NB4 (cell line): Measurements from ENCODE around the gene COPS4.

Experiments
- CTCF ChIP-seq: IDR thresholded peaks from one replicate; pipeline ENCODE4 v1.5.1; 2012; ENCODE audit warnings: low read depth, low read length
- MYC ChIP-seq: IDR thresholded peaks from 2 replicates; pipeline ENCODE4 v1.6.1; 2011; ENCODE audit warnings: low read depth, low read length
- POLR2A ChIP-seq: IDR thresholded peaks from 2 replicates; pipeline ENCODE4 v1.6.1; 2011; ENCODE audit warnings: mild to moderate bottlenecking; ENCODE audit not compliant: insufficient read length; ENCODE audit errors: extremely low read depth
- TF ChIP-seq, protein P1 (sequence below): IDR thresholded peaks from 2 replicates; pipeline ENCODE4 v1.6.1; 2011; ENCODE audit warnings: low read depth, low read length

DNA sequence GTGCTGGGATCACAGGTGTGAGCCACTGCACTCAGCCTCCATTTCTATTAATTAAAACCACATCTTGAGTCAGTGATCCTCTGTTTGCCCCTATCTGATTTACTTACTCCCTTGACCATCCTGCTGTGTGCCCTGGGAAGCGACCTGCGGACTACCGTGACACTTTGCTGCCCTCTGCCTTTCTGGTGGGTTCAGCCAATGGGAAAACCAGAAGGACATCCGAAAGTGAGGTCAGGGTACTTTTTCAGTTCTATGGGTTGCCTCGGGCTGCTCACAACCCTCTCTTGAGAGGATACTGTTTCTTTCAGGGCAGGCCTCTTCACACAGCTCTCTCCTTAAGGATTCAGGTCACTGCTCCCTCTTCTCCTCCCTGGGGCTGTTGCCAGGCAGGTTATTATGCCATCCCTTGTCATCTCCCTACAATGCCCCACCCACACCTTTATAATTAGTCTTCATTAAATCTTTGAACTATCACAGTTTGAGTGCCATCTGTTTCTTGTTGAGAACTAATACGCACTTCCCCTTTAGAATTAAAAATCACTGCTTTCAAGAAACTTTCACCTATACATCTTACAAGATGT, 58.2 kb downstream of the COPS4 start:
- TF ChIP-seq CTCF (no peak), POLR2A (no peak), MYC (no peak)
- TF ChIP-seq, protein P1, sequence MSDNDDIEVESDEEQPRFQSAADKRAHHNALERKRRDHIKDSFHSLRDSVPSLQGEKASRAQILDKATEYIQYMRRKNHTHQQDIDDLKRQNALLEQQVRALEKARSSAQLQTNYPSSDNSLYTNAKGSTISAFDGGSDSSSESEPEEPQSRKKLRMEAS = no peak
